Ascending aorta (tissue), 2 donors: ENCODE data around the gene PRR14L. TPM values are rescaled to one million over a fixed set of nuclear protein-coding genes. Genes with fewer than 3 reads are reported as not detected.
A peak's percentile ranks its signal among the peaks of the same experiment; 100 is the strongest.

Experiments used
- DNase-seq, 2 donors: peaks; one replicate each; pipeline ENCODE4 v3.0.0-alpha.2; 2019; ENCODE audit warnings: low spot score in 2 of 2
- H3K27ac ChIP-seq, 2 donors: fragments of 200-600 bp; sonication (generic); one replicate each; pipeline ENCODE4 v1.5.1; 2016 to 2017; ENCODE audit warnings: mild to moderate bottlenecking in 1 of 2
- H3K27me3 ChIP-seq: fragments of 200-600 bp; sonication (generic); one replicate; pipeline ENCODE4 v1.5.1; 2017
- H3K36me3 ChIP-seq, 2 donors: fragments of 200-600 bp; sonication (generic); one replicate each; pipeline ENCODE4 v1.5.1; 2016
- H3K4me1 ChIP-seq, 2 donors: fragments of 200-600 bp; sonication (generic); one replicate each; pipeline ENCODE4 v1.5.1; 2016 to 2017; ENCODE audit warnings: mild to moderate bottlenecking in 1 of 2
- H3K4me3 ChIP-seq, 2 donors: fragments of 200-600 bp; sonication (generic); one replicate each; pipeline ENCODE4 v1.5.1; 2016 to 2017; ENCODE audit warnings: mild to moderate bottlenecking in 1 of 2
- H3K9me3 ChIP-seq, 2 donors: fragments of 200-600 bp; sonication (generic); one replicate each; pipeline ENCODE4 v1.5.1; 2016
- CTCF ChIP-seq, 3 experiments: fragments of 200-600 bp in 2 of 3; fragments of 450-650 bp in 1 of 3; sonication (generic) in 2 of 3; IDR thresholded peaks; one replicate each; pipeline ENCODE4 v1.5.1; 2016 to 2019; ENCODE audit warnings: antibody characterized with exemption in 3 of 3, mild to moderate bottlenecking in 1 of 3, moderate library complexity in 1 of 3
- intact Hi-C: fragments of 100-400 bp; cut with DNase I; formaldehyde crosslinking; loops from one replicate; pipeline ENCODE4 v1.15.1; 2023
- total RNA-seq: library from RNA; depleted of rRNA; stranded (reverse); fragments of >200 nt; gene quantifications from one replicate; pipeline ENCODE4 v1.1.0, GENCODE V29; 2016

PRR14L gene
- total RNA-seq, 1 donor from 2014 or later: 17.2 TPM

- Histone ChIP-seq H3K27ac (no peak overlapping the region), H3K9me3 (no peaks in the 10 kb centered on the region), H3K4me3 (no peak overlapping the region), H3K27me3 (no peaks in the 10 kb centered on the region), H3K4me1 (no peaks in the 10 kb centered on the region), H3K36me3 (peaks cover 53 to 78% of the 10 kb centered on the region in 2 donors)
- intact Hi-C loops: no loop called here
- no peak for DNase-seq
- no peak for TF ChIP-seq CTCF (IDR thresholded peaks at IDR 0.05)
Observed at GRCh38 chr22:31691408-31691807, 58.5 kb downstream of the PRR14L start.

GRCh38 chr22:31683181-31684105, 66.5 kb downstream of the PRR14L start:
- Histone ChIP-seq H3K27ac (peak overlapping the region; percentile 64 to 77), H3K4me1 (peaks cover 4 to 31% of the 10 kb centered on the region in 2 donors), H3K9me3 (no peaks in the 10 kb centered on the region), H3K27me3 (no peaks in the 10 kb centered on the region), H3K4me3 (no peak overlapping the region), H3K36me3 (peaks cover 23 to 24% of the 10 kb centered on the region in 2 donors)
- intact Hi-C loops: loop anchor here (5.0 kb wide), 1 partner anchor 69 kb away; the partner anchor contains the start of genes DEPDC5 and PRR14L
- DNase-seq: no peak
- TF ChIP-seq CTCF (IDR thresholded peaks at IDR 0.05): no peak

DNA sequence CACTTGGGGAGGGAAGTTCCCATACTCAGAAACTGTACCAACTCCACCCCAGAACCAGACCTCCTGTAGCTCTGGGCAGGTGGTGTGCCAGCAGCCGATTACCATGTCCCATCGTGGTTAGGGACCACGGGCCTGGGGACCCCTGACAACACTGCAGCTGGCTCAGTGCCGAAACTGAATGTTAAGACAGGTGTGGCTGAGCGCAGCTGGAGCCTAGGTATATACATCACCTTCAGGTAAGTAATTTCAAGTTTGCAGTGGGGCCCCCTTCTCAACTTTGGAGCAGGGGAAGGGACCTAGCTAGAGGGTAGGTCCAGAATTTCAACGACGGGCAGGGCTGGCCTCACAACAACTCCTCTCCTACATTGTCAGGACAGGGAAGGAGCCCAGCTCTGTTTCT, 67.2 kb downstream of the PRR14L start:
- TF ChIP-seq CTCF (IDR thresholded peaks at IDR 0.05): no peak
- Histone ChIP-seq H3K36me3 (peaks cover 18 to 19% of the 10 kb centered on the region in 2 donors), H3K27me3 (no peaks in the 10 kb centered on the region), H3K27ac (peak overlapping the region; percentile 64 to 77), H3K4me3 (no peak overlapping the region), H3K4me1 (peaks cover 4 to 31% of the 10 kb centered on the region in 2 donors), H3K9me3 (no peaks in the 10 kb centered on the region)
- DNase-seq: no peak
- intact Hi-C loops: loop anchor here (5.0 kb wide), 1 partner anchor 70 kb away; the partner anchor contains the start of genes DEPDC5 and PRR14L

GRCh38 chr22:31681349-31682345, 68.3 kb downstream of the PRR14L start:
- no peaks in the 10 kb centered on the region for H3K27me3 ChIP-seq
- no peak for TF ChIP-seq CTCF (IDR thresholded peaks at IDR 0.05)
- DNase-seq: no peak
- H3K36me3 ChIP-seq: peaks cover 7 to 8% of the 10 kb centered on the region in 2 donors
- H3K9me3 ChIP-seq: no peaks in the 10 kb centered on the region
- intact Hi-C loops: loop anchor here (5.0 kb wide), 1 partner anchor 71 kb away; the partner anchor contains the start of genes DEPDC5 and PRR14L
- peaks cover 4 to 31% of the 10 kb centered on the region in 2 donors for H3K4me1 ChIP-seq
- H3K4me3 ChIP-seq: peak overlapping the region; percentile 9 to 36
- H3K27ac ChIP-seq: peak overlapping the region; percentile 64 to 77

- Histone ChIP-seq H3K9me3 (no peaks in the 10 kb centered on the region), H3K4me3 (peak overlapping the region in 1 of 2 donors; percentile 2), H3K27ac (peak overlapping the region; percentile 64 to 77), H3K36me3 (peaks cover 4% of the 10 kb centered on the region in 2 donors), H3K4me1 (peaks cover 4 to 35% of the 10 kb centered on the region in 2 donors), H3K27me3 (no peaks in the 10 kb centered on the region)
- TF ChIP-seq CTCF (IDR thresholded peaks at IDR 0.05): no peak
- intact Hi-C loops: loop anchor here (5.0 kb wide), 1 partner anchor 71 kb away; the partner anchor contains the start of genes DEPDC5 and PRR14L
- no peak for DNase-seq
Observed at GRCh38 chr22:31680861-31681341, 69.0 kb downstream of the PRR14L start.
